ENCODE data around the gene TBC1D10A.

DNA sequence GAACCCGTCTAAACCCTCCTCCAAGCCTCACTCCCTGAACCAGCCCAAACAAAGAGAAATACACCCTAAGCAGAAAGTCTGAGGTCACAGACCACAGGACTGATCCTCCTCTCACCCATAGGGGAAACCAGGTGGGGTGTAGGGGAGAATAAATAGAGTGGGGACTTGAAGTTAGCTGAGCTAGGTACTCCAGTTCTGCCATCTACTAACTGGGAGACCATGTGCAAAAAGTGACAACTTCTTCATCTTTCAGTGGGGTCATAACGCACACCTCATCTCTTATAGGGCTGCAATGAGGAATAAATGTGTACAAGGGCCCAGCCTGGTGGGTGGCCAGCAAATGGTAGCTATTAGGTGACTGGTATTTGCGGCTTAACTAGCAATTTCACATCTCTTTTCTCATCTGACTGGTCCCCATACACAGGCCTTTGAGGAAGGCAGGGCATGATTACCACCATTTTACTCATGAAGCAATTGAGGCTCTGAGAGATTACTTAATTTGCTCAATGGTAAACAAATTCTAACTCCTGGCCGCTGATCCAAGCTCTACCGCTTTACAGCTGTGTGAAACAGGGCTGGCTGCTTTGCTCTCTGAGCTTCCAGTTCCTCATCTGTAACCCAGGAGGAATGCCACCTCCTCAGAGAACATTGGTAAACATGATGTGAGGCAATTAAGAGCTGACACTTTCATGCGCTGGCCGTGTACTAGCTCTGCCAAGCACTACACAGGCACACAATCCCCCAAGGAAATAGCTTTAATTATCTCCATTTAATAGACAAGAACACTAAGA lies 16.6 kb downstream of the TBC1D10A start:
- TF ChIP-seq, protein P1, sequence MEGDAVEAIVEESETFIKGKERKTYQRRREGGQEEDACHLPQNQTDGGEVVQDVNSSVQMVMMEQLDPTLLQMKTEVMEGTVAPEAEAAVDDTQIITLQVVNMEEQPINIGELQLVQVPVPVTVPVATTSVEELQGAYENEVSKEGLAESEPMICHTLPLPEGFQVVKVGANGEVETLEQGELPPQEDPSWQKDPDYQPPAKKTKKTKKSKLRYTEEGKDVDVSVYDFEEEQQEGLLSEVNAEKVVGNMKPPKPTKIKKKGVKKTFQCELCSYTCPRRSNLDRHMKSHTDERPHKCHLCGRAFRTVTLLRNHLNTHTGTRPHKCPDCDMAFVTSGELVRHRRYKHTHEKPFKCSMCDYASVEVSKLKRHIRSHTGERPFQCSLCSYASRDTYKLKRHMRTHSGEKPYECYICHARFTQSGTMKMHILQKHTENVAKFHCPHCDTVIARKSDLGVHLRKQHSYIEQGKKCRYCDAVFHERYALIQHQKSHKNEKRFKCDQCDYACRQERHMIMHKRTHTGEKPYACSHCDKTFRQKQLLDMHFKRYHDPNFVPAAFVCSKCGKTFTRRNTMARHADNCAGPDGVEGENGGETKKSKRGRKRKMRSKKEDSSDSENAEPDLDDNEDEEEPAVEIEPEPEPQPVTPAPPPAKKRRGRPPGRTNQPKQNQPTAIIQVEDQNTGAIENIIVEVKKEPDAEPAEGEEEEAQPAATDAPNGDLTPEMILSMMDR (conservative IDR thresholded peaks at IDR 0.05 in 1 of 2, IDR thresholded peaks at IDR 0.05 in 1 of 2; ENCODE audit: extremely low read depth in 1 of 2, insufficient read depth in 1 of 2, low read depth in 1 of 2, low read length in 2 of 2), result no peak
- no peak for TF ChIP-seq EZH2 (IDR thresholded peaks at IDR 0.05; ENCODE audit: borderline replicate concordance, low read length)

Data from mammary epithelial cell (primary cell).